ENCODE data around the gene PREX1. TPM values are rescaled to one million over a fixed set of nuclear protein-coding genes. Genes with fewer than 3 reads are reported as not detected.

PREX1 gene
- polyA plus RNA-seq, 1 donor: 9.9 TPM

- peak; percentile 33 to 48 for DNase-seq
- H3K27ac ChIP-seq (ENCODE audit: low read length): no peak overlapping the region
- H3K4me3 ChIP-seq (ENCODE audit: low read length): no peak overlapping the region
- peaks cover 4% of the 10 kb centered on the region for H3K4me1 ChIP-seq (ENCODE audit: control insufficient read depth, insufficient read depth, low read length)
- peaks cover 2% of the 10 kb centered on the region for H3K27me3 ChIP-seq (ENCODE audit: control insufficient read depth, insufficient read depth, low read length)
- no peaks in the 10 kb centered on the region for H3K36me3 ChIP-seq (ENCODE audit: control insufficient read depth, insufficient read depth, low read length)
- no peaks in the 10 kb centered on the region for H3K9me3 ChIP-seq (ENCODE audit: control insufficient read depth, low read depth, low read length)
- WGBS (ENCODE audit: insufficient coverage, low lambda C conversion rate): no CpG with 5 or more reads among the region's 11 CpGs
These were observed 36.8 kb downstream of the PREX1 start for GRCh38 chr20:48791014-48791413.

DNA sequence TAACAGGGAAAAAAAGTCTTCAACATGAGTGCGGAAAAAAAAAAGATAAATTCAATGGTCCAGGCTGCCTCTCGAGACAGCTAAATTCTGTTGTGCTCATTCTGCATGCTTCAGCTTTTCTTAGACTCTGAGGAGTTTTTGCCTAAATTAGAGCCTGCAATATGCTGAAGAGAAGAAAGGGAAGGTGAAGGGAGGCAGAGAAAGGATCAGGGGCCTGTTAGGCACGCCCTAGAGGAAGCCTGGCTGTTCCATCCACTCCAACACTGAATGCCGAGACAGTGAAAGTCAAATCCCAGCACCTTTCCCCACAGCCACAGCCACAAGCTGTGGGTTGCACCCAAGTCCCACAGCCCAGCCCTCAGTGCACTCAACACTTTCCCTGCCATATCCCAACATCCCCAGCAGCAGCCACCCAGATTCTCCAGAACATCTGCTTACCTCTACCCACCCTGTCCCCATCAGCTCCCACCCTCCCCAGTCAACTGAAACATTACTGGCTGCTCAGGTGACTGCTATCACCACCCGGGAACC, 37.3 kb downstream of the PREX1 start:
- H3K36me3 ChIP-seq (ENCODE audit: control insufficient read depth, insufficient read depth, low read length): no peaks in the 10 kb centered on the region
- peaks cover 4% of the 10 kb centered on the region for H3K4me1 ChIP-seq (ENCODE audit: control insufficient read depth, insufficient read depth, low read length)
- H3K27me3 ChIP-seq (ENCODE audit: control insufficient read depth, insufficient read depth, low read length): peaks cover 2% of the 10 kb centered on the region
- no peak for DNase-seq
- H3K9me3 ChIP-seq (ENCODE audit: control insufficient read depth, low read depth, low read length): no peaks in the 10 kb centered on the region
- 100% methylated on average over 2 of the region's 5 CpGs for WGBS (ENCODE audit: insufficient coverage, low lambda C conversion rate)
- no peak overlapping the region for H3K27ac ChIP-seq (ENCODE audit: low read length)
- no peak overlapping the region for H3K4me3 ChIP-seq (ENCODE audit: low read length)

- Histone ChIP-seq H3K4me3 (ENCODE audit: low read length) (no peak overlapping the region), H3K27me3 (ENCODE audit: control insufficient read depth, insufficient read depth, low read length) (peaks cover 2% of the 10 kb centered on the region), H3K9me3 (ENCODE audit: control insufficient read depth, low read depth, low read length) (no peaks in the 10 kb centered on the region), H3K27ac (ENCODE audit: low read length) (no peak overlapping the region), H3K4me1 (ENCODE audit: control insufficient read depth, insufficient read depth, low read length) (peaks cover 4% of the 10 kb centered on the region), H3K36me3 (ENCODE audit: control insufficient read depth, insufficient read depth, low read length) (no peaks in the 10 kb centered on the region)
- no peak for DNase-seq
- WGBS (ENCODE audit: insufficient coverage, low lambda C conversion rate): 87% methylated on average over 4 of the region's 9 CpGs
These were observed 37.9 kb downstream of the PREX1 start for GRCh38 chr20:48789781-48790472.

DNA sequence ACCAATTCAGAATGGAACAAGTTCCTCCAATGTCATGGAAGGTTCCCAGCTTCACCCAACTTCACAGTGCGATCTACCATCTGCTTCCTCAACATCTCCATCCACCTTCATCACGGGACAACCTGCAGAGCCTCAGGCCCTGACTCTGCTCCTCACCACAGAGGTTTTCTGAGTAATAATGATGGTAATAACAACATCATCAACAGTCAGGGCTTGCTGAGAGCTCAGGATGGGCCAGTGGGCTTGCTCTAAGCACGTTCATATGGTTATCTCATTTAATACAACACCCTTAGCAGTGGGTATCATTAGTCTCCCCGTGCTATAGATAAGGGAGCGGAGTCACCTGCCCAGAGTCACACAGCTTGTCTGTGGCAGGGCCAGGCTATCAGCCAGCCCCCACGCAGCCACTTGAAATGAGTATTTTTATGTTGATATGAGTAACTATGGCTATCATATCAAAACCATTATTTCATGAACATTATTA, 38.6 kb downstream of the PREX1 start:
- Histone ChIP-seq H3K4me3 (ENCODE audit: low read length) (no peak overlapping the region), H3K27me3 (ENCODE audit: control insufficient read depth, insufficient read depth, low read length) (peaks cover 2% of the 10 kb centered on the region), H3K36me3 (ENCODE audit: control insufficient read depth, insufficient read depth, low read length) (no peaks in the 10 kb centered on the region), H3K27ac (ENCODE audit: low read length) (no peak overlapping the region), H3K9me3 (ENCODE audit: control insufficient read depth, low read depth, low read length) (no peaks in the 10 kb centered on the region), H3K4me1 (ENCODE audit: control insufficient read depth, insufficient read depth, low read length) (peaks cover 2% of the 10 kb centered on the region)
- no peak for DNase-seq
- no CpG with 5 or more reads among the region's 6 CpGs for WGBS (ENCODE audit: insufficient coverage, low lambda C conversion rate)

- peaks cover 2% of the 10 kb centered on the region for H3K27me3 ChIP-seq (ENCODE audit: control insufficient read depth, insufficient read depth, low read length)
- H3K36me3 ChIP-seq (ENCODE audit: control insufficient read depth, insufficient read depth, low read length): no peaks in the 10 kb centered on the region
- WGBS (ENCODE audit: insufficient coverage, low lambda C conversion rate): 90% methylated on average over 2 of the region's 9 CpGs
- no peak for DNase-seq
- H3K4me3 ChIP-seq (ENCODE audit: low read length): no peak overlapping the region
- H3K4me1 ChIP-seq (ENCODE audit: control insufficient read depth, insufficient read depth, low read length): no peaks in the 10 kb centered on the region
- no peaks in the 10 kb centered on the region for H3K9me3 ChIP-seq (ENCODE audit: control insufficient read depth, low read depth, low read length)
- no peak overlapping the region for H3K27ac ChIP-seq (ENCODE audit: low read length)
These were observed 39.2 kb downstream of the PREX1 start for GRCh38 chr20:48788486-48789072.

DNA sequence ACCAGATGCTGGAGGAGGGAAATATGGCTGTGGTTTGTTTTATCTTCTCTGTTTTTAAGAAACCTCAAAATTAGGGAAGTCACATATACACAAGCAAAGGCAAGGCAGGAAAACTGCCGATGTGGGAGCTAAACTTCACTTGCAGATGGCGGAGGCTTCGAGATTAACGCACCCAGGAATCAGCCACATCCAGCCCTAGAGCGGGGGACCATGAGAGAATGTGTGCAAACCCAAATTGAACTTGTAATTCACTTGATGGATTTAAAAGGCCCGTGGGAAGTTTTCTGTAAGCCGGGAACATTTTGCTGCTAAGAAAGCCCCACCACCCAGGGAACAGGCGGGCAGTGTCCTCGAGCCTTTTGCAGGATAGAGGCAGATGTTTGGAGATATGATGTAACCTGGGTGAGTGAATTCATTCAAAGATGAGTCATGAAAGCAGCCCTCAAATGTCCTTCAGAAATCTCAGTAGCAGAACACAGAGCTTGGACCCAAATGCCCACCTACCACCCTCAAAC, 39.9 kb downstream of the PREX1 start:
- H3K27ac ChIP-seq (ENCODE audit: low read length): no peak overlapping the region
- no peak for DNase-seq
- no peaks in the 10 kb centered on the region for H3K9me3 ChIP-seq (ENCODE audit: control insufficient read depth, low read depth, low read length)
- no peaks in the 10 kb centered on the region for H3K4me1 ChIP-seq (ENCODE audit: control insufficient read depth, insufficient read depth, low read length)
- no peaks in the 10 kb centered on the region for H3K36me3 ChIP-seq (ENCODE audit: control insufficient read depth, insufficient read depth, low read length)
- WGBS (ENCODE audit: insufficient coverage, low lambda C conversion rate): no CpG with 5 or more reads among the region's 9 CpGs
- H3K27me3 ChIP-seq (ENCODE audit: control insufficient read depth, insufficient read depth, low read length): peaks cover 2% of the 10 kb centered on the region
- no peak overlapping the region for H3K4me3 ChIP-seq (ENCODE audit: low read length)

GRCh38 chr20:48786951-48787705, 40.7 kb downstream of the PREX1 start:
- Histone ChIP-seq H3K4me3 (ENCODE audit: low read length) (no peak overlapping the region), H3K27me3 (ENCODE audit: control insufficient read depth, insufficient read depth, low read length) (peaks cover 2% of the 10 kb centered on the region), H3K4me1 (ENCODE audit: control insufficient read depth, insufficient read depth, low read length) (no peaks in the 10 kb centered on the region), H3K36me3 (ENCODE audit: control insufficient read depth, insufficient read depth, low read length) (no peaks in the 10 kb centered on the region), H3K9me3 (ENCODE audit: control insufficient read depth, low read depth, low read length) (no peaks in the 10 kb centered on the region), H3K27ac (ENCODE audit: low read length) (no peak overlapping the region)
- no peak for DNase-seq
- WGBS (ENCODE audit: insufficient coverage, low lambda C conversion rate): 72% methylated on average over 3 of the region's 19 CpGs

DNA sequence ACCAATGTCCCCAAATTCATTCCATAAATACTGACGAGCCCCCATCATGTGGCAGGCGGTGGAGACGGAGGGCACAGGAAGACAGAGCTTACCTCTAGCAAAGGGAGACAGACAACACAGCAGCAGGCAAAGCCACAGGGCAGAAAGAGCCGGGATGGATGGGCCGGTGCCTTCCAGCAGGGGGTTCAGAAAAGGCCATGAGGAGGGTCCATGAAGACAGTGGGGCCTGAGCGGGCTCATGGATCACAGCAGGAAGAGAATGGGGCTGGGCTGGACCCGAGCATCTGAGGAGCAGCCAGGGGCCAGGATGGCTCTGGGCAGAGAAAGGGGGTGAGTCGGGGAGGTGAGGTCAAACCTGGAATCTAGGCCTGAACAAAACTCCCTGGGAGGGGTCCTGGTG, 42.0 kb downstream of the PREX1 start:
- H3K27ac ChIP-seq (ENCODE audit: low read length): no peak overlapping the region
- DNase-seq: no peak
- peaks cover 2% of the 10 kb centered on the region for H3K27me3 ChIP-seq (ENCODE audit: control insufficient read depth, insufficient read depth, low read length)
- H3K9me3 ChIP-seq (ENCODE audit: control insufficient read depth, low read depth, low read length): no peaks in the 10 kb centered on the region
- H3K4me3 ChIP-seq (ENCODE audit: low read length): no peak overlapping the region
- no CpG with 5 or more reads among the region's 8 CpGs for WGBS (ENCODE audit: insufficient coverage, low lambda C conversion rate)
- H3K36me3 ChIP-seq (ENCODE audit: control insufficient read depth, insufficient read depth, low read length): no peaks in the 10 kb centered on the region
- no peaks in the 10 kb centered on the region for H3K4me1 ChIP-seq (ENCODE audit: control insufficient read depth, insufficient read depth, low read length)

- H3K27me3 ChIP-seq (ENCODE audit: control insufficient read depth, insufficient read depth, low read length): no peaks in the 10 kb centered on the region
- no peak overlapping the region for H3K4me3 ChIP-seq (ENCODE audit: low read length)
- WGBS (ENCODE audit: insufficient coverage, low lambda C conversion rate): 100% methylated on average over 1 of the region's 6 CpGs
- no peaks in the 10 kb centered on the region for H3K4me1 ChIP-seq (ENCODE audit: control insufficient read depth, insufficient read depth, low read length)
- no peaks in the 10 kb centered on the region for H3K36me3 ChIP-seq (ENCODE audit: control insufficient read depth, insufficient read depth, low read length)
- no peaks in the 10 kb centered on the region for H3K9me3 ChIP-seq (ENCODE audit: control insufficient read depth, low read depth, low read length)
- no peak for DNase-seq
- no peak overlapping the region for H3K27ac ChIP-seq (ENCODE audit: low read length)
These were observed 42.5 kb downstream of the PREX1 start for GRCh38 chr20:48785256-48785655.

GRCh38 chr20:48784273-48784641, 43.5 kb downstream of the PREX1 start:
- no peak overlapping the region for H3K27ac ChIP-seq (ENCODE audit: low read length)
- no peaks in the 10 kb centered on the region for H3K9me3 ChIP-seq (ENCODE audit: control insufficient read depth, low read depth, low read length)
- H3K27me3 ChIP-seq (ENCODE audit: control insufficient read depth, insufficient read depth, low read length): no peaks in the 10 kb centered on the region
- no peaks in the 10 kb centered on the region for H3K36me3 ChIP-seq (ENCODE audit: control insufficient read depth, insufficient read depth, low read length)
- H3K4me1 ChIP-seq (ENCODE audit: control insufficient read depth, insufficient read depth, low read length): no peaks in the 10 kb centered on the region
- no peak overlapping the region for H3K4me3 ChIP-seq (ENCODE audit: low read length)
- no peak for DNase-seq
- no CpG with 5 or more reads among the region's 5 CpGs for WGBS (ENCODE audit: insufficient coverage, low lambda C conversion rate)

All from large intestine (tissue), 3 donors.